SK-N-DZ (cell line): ENCODE results near the gene RUBCNL.

Experiments
- DNase-seq: peaks from one replicate; pipeline ENCODE4 v3.0.0-alpha.2; 2015; ENCODE audit warnings: low spot score
- small RNA-seq, 2 experiments: library from RNA; depleted of rRNA; stranded (forward); fragments of <200 nt; gene quantifications; one replicate each; pipeline ENCODE3, GENCODE V24; 2014

The RUBCNL gene

GRCh38 chr13:46311217-46311616, 75.8 kb downstream of the RUBCNL start:
- DNase-seq = no peak

GRCh38 chr13:46310066-46310465, 77.0 kb downstream of the RUBCNL start:
- no peak for DNase-seq

GRCh38 chr13:46307554-46307953, 79.5 kb downstream of the RUBCNL start:
- DNase-seq = no peak

GRCh38 chr13:46304546-46304945, 82.5 kb downstream of the RUBCNL start:
- no peak for DNase-seq

- DNase-seq = no peak
Measured at GRCh38 chr13:46303742-46304385, 83.2 kb downstream of the RUBCNL start.

GRCh38 chr13:46297361-46297811, 89.7 kb downstream of the RUBCNL start:
- DNase-seq = no peak

GRCh38 chr13:46296921-46297320, 90.1 kb downstream of the RUBCNL start:
- DNase-seq = no peak

- no peak for DNase-seq
Measured at GRCh38 chr13:46296115-46296822, 90.8 kb downstream of the RUBCNL start.

GRCh38 chr13:46295491-46296114, 91.4 kb downstream of the RUBCNL start:
- no peak for DNase-seq

- no peak for DNase-seq
Measured at GRCh38 chr13:46293436-46293835, 93.6 kb downstream of the RUBCNL start.

Small RNA genes lying within 50 kb of the gene (small RNA-seq; reads per million reads assigned to genes)
- gene RNU2-6P = 45.5 to 195 reads per million in 2 experiments
- gene RNU6-68P = 0 reads per million in 2 experiments
